Kasumi-1 (cell line): ENCODE results near the gene FCHSD2.

Experiments
- DNase-seq, 2 experiments: peaks; one replicate each; lab custom pipeline; 2025; lab: John Stamatoyannopoulos, UW

The FCHSD2 gene

DNA sequence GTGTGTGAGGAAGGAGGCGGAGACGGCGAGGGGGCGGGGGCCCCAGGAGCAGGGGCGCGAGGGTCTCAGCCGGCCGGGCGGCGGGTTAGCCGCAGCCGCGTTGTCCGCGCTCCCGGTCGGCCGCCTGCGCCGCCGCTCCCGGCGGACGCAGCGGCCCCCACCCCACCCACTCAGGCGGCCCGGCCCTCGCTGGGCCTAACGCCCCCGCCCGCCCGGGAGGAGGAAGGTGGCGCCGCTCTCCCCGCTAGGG, at the start of gene FCHSD2:
Gene FCHSD2, minus strand, starts transcription at position 191 of the 250 bp plus-strand sequence. CDS start 441 bp downstream, outside the sequence.
- no peak for DNase-seq

DNA sequence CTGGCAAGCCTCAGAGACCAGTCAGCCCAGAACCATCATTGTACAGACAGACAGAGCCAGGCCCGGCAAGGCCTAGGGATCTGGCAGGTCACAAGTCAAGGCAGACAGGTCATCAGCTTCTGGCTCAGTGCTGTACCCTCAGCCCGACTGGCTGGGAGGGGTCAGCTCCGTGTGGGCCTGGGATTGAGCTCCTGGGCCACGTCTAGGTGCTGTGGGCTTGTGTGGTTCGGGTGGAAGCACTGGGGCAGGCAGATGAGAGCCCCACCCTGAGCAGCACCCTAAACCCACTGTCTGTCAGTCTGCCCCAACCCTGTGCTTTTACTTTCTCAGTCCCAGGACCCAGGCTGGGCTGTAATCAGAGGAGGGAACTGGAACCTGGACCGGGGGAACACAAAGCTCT, 49.0 kb upstream of the FCHSD2 start:
- no peak for DNase-seq

DNA sequence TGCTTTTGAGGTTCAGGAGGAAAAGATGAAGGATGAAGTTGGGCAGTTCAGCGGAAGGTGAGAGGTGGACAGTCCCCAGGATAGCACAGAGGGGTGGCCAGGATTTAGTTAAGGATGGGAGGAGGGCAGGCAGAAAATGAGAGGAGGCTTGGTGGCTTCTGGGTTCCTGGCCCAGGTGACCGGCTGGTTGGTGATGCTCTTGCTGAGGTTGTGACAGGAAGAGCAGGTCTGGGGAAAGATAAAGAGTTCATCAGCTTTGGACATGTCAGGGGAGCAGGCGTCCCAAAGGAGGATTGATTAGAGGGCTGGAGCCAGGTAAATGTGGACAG, 48.4 kb upstream of the FCHSD2 start:
- no peak for DNase-seq

DNA sequence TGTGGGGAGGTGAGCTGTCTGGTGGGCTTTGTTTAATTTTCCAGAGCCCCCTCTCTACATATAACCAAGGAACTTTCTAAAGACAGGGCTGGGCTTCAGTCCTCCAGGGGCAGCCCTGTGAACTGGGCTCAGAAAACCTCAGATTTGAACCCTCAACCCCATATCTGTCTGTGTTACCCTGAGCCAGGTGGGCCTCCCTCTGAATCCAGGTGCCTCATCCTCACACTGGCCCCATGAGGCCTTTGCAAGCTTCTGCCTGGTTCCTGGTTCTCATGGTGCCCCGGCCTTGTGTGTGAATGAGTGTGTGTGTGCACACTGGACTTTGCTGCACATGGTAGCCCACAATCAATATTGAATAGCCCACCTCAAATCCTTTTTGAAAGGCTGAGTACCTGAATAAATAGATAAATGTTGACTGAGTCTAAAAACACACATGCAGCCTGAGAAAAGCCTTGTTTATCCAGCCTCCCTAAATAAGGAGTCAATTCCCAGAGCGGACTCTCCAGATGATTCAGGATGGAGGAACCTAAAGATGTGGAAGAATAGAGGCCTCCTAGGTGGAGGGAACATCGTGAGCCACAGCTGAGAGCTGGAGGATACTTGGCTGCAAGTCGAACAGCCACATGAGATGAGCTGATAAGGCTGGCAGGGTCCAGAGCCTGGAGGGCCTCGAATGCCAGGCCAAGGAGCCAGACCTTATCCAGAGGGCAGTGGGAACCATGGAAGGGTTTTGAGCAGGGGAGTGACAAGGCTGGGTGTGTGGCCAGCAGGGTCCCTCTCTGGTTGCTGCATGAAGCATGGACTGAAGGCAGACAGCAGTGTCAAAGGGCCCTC, 47.8 kb upstream of the FCHSD2 start:
- DNase-seq: no peak

DNA sequence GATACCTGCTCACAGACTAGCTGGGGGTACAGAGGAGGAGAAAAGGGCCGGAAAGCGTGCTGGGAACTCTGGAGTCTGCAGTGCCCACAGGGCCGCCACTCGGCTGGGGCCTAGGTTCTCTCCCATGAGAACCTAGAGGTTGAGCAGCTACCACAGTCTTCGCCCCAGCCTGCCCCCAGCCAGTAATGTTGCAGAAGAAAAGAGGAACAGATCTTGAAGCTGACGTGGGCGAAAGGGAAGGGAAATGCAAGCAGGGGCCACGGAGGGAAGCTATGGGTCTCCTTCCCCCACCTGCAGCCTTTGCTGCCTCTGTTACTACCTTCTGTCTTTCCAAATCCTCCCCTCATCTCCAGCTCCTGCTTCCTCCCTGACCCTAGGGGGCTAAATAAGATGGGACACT, 47.2 kb upstream of the FCHSD2 start:
- peak; percentile 96 to 97 for DNase-seq

DNA sequence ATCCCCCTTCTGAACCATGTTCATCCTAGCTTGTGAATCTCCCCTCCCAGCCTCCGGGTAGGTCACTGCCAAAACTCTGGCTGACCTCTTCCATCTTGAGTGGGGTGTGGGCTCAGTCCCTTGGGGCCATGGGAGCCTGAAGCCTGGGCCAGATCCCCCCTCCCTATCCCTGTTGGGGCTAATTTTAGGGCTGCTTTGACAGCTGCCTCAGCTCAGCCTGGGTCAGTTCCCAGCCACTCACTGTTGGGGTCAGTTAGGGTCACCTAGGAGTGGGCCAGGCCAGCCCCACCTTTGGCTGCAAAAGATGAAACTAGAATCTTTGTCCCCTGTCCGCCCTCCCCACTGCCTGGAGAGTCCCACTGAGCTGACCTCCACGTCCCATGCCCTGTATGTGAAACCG, 46.2 kb upstream of the FCHSD2 start:
- DNase-seq: no peak

DNA sequence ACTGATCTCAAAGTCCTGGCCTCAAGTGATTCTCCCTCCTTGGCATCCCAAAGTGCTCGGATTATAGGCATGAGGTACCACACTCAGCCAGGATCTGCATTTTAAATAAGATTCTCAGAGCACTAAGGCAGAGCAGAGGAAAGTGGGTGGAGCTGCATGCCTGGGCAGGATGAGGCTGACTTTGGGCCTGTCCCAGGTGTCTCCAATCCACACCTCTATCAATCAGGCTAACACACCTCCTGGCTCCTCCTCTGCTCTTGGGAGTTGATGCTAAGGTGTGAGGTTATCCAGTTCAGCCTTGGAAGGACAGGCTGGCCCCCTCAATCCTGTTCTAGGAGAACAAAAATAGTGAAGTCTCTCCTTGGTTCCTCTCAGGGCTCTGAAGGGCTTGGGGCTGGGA, 45.7 kb upstream of the FCHSD2 start:
- DNase-seq: no peak

DNA sequence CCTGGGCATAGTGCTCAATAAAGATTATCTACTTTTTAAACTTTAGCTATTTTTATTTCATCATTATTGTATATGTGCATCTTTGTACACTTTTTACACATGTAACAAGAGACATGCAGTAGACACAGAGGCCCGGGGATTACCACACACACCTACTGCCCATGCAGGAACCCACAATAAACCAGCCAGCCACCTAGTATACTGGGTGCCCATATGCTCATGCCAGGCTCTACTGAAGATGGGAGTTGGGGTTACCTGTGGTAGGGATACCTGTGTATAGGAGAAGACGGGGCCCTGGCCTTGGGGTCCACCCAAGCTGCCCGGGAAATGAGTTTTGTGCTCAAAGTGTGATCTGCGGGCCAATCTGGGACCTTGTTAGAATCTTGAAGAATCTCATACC, 44.8 kb upstream of the FCHSD2 start:
- no peak for DNase-seq

DNA sequence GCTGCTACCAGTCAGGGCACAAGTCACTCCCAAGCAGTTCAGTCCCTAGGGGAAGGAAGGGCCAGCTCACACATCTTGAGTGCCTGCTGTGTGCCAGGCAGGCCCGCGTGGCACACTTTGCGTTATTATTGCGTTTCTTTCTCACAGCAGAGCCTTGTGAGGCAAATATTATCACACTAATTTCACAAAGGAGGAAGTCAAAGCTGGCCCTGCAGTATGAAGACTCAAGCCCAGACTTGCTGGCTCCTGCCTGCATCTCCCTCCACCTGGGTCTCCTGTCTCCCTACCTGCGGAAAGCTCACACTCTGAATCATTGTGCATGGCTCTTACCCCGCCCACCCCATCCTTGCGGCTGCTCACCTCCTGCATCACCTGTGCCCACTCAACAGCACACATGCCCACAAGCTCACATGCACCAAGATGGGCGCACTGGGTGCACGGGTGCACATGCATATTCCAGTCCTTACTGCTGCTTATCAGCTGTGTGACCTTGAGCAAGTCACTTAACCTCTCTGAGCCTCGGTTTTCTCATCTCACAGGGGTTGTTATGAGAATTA, 44.3 kb upstream of the FCHSD2 start:
- DNase-seq: peak in 1 of 2 experiments; percentile 47

DNA sequence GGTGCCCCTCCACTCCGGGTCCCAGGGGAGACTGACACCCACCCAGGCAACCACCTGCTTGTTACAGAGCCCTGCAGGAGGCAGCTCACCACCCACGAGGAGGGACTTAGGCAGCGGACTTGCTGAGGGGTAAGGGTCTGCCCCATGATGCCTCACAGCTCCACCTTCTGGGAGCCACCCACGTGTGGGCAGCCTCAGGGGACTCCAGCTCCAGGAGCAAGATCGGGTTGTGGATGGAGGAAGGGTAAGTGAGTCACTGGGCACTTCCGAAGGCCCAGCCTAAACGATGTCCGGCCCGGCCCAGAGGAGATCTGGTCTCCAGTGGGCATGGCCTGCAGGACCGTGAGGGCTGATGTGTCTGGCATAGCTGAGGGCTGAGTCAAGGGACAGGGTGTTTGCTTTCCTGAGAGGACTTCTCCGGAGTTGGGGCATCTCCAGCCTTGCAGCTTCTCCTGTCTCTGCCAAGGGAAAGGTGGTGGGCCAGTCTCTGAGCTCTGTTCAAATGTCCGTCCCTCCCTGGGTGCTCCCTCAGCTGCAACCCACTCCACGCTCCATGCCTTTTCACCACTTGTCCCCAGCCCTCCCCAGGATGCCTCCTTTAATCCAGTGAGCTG, 43.7 kb upstream of the FCHSD2 start:
- DNase-seq: no peak

DNA sequence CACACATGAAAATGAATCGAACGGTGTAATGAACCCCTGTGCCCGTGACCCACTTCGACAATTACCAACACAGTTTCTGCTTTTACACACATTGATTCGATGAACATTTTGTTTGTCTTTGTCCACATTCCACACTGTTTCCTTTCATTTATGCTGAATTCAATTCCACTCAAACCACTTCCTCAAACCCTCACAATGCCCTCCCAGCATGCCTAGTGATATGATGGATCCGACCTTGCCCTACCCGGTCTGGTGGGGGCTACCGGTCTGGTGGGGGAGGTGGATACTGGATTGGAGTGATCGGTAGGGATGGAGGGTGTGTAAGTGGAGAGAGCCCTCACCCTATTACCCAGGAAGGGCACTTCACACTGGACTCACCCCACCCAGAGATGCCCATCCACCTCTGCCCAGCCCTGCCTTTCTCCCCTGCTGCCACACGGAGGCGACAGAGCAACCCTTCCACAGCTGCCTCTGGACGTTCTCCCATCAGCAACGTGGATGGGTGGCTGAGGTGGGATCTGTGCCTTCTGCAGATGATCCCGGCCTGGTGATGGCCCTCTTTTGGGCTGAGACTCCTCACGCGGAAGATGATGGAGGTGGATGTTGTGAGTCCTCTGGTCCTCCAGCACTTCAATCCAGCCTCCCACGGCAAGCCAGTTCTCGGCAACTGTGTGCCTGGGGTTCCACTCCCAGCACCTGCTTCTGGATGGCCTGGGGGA, 43.0 kb upstream of the FCHSD2 start:
- DNase-seq: peak; percentile 85 to 90

DNA sequence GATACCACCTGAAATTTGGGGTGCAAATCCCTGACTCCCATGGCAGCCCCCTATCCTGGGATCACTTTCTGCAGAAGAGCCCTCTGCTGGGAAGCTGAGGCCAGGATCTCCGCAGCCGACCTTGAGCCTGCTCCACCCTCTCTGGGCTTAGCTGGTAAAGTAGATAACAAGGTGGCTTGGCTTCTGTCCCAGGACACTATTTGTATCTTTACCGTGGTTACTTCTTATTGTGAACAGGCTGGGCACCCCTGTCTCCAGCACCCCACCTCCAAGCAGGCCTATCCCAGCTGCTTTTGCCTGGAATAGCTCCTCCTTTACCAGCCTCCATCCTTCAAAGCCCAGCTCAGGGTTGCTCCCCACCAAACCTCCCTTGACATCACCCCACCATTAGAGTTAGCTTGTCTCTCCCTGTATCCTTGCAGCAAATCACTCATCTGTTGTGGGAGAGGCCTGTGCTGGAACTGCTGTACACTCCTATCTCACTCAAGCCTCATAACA, 40.8 kb upstream of the FCHSD2 start:
- no peak for DNase-seq

DNA sequence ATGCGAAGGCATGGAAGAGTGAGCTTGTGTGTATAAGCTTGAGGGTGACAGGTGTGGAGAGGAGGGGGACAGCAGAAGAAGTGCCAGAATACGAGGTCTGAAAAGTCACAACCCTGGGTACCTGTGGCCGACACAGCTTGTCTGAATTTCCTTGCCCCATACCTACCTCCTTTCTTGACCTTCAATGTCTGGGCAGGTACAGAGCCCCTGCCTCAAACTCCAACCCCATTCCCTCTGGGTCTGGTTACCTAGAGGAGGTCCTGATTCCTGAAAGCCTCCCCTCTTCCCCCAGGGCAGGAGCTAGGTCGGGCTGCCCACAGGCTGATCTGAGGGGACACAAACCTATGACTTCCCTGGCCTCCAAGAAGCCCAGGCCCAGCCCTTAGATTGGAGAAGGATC, 36.6 kb upstream of the FCHSD2 start:
- DNase-seq: no peak

DNA sequence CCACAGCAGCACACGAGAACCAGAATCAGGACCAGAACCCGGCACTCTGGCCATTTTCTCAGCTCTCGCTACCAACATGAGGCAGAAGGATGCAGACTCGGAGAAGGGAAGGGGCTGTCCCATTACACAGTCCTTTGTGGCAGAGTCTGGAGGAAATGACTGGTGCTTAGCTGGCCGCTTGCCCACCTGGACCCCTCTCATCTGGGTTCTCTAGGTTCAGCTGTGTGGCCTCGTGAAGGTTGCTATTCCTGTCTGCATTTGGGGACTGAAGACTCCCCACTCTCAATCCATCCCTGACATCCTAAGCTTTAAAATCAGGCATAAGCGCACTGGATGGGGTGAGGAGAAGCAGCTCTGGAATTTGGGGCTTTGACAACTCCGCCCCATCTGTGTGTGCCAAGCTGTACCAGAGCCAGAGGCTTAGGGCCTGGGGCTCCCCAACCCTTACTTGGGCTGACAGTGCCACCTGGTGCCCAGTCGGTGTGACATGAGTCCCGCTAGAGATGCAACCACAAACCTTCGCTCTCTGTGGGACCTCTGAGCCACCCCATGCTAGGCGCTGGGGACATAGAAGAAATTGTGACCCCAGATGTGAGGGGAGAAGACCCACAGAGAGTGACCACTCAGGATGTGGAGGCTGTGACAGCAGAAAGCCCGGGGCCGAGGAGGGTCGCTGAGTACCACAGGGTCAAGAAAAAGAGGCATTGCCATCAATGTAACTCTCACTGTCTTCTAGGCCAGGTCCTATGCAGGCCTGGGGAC, 35.8 kb upstream of the FCHSD2 start:
- peak; percentile 84 to 88 for DNase-seq

DNA sequence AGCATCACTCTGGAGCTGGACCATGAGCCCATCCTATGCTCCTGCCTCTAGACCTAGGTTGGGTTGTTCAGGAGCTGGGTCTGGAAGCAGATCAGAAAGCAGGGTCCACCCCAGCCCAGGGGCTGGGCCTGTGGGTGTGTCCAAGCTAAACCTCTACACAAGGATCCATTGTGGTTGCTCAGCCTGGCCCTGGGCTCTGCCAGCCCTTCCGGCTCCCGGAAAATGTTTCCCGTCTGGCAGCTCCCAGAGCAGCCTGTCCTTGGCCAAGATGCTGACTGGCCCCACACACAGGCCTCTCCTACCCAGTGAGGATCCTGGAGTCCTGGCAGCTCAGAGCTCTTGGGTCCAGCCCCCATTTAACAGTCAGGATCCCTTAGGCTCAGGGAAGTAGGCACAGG, 35.3 kb upstream of the FCHSD2 start:
- DNase-seq: no peak

DNA sequence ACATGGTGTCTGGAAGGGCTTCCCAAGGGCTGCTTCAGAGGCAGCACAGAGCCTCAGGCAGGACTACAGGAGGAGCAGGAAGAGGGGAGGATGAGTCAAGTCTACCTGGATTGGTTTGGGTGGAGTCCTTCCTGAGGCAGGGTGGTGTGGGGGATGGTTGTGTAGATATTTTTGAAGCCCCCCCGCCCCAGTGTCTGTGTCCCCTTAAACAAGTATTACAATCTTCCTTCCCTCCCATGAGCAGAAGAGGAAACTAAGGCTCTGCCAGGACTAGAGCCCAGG, 34.7 kb upstream of the FCHSD2 start:
- no peak for DNase-seq

DNA sequence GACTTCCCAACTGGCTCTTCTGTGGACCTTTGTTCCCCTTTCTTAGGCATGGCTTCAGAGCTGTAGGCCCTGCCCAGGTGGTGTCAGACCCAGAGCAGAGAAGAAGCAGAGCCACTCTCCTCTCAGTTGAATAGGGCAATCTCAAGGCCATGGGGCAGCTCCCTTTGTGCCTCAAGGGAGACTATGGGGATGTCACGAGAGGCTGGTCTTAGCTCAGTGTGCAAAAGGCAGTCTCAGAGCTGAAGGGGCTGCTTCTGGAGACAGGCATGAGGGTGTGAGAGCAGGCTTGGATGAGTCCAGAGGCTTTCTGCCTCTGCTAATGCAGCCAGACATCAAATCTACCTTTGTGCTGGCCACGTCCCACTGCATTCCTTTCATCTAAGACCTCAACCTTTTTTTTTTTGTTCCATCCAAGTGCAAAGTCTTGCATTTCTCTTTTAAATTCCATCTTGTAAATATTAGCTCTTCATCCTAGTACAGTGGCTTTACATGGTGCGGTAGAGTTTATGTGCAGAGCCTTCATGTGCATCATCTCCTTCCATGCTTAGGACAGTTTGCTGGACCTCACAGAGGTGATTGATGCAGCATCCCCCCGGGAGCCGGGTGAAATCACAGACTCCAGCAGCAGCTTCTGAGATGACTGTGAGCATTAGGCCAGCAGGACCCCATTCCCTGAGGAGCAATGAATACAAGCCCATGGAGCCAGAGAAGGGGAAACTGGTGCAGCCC, 34.2 kb upstream of the FCHSD2 start:
- no peak for DNase-seq

DNA sequence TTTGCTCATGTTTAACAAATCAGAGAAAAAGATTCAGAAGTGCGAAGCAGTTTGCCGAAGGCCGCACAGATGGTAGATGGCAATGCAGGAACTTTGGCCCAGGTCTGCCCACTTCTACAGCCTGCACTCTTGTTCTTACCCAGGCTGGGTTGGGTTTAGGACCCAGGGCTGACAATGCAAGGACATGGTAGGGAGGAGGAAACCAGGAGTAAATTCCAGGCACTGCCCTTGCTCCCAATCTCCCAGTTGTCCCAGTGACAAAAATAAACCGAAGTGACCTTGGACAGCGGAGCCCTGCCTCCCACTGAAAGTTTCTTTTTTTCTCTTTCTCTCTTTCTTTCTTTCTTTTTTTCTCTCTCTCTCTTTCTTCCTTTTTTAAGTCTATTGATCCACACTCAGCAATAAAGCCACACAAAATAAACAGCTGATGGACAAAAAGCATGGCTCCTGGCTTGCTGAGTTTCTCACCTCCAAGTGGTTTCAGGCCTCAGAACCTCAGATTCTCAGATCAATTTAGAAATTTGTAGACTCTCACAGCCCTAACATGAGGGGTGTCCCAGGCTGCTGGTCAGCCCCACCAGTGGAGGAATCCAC, 33.5 kb upstream of the FCHSD2 start:
- DNase-seq: no peak

DNA sequence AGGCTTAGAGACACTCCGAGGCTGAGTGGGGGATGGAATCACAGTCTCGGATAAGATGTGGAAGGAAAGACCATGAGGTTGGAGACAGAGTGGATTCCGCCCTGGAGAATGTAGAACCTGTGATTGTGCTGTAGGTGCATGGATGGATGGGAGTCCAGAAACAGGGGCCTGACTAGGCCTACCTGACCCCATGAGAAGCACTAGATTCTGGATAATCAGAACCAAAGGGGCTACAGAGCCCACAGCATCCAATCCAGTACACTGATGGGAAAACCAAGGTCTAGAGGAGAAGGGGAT, 32.3 kb upstream of the FCHSD2 start:
- DNase-seq: no peak

DNA sequence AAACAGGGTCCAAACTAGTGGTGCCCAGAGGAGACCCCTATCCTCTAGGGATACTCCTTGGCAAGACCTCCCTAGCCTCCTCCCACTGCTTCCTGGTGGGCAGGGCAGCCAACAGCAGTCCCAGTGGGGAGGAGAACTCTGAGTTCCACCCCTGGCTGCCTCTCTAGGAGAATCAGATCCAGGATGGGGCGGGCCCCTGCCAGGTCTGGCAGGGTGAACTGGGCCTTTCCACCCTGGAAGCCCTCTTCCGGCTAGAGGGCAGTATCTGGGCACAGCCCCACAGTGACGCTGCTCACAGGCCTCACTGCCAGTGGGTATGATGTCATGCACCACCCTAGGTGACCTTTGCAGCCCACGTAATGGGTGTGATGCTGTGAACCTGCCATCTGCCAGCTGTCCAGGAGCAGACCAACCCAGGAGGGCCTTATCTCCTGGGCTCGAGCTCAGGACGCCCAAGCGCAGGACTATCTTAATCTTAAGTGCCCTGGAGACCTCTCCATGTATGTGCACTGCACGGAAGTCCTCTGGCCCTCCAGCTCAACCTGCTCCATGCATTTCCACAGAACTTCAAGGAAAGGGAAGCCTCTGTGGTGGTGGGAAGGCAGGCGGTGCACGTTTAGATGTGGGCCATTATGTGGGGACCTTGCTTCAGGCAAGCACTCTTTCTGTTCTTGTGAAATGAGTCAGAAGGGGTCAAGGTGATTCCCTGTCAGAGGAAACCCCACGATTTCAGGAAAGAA, 31.8 kb upstream of the FCHSD2 start:
- no peak for DNase-seq
